GM21737 (cell line): ENCODE results near the gene CDC37.

Experiments used
- ATAC-seq: cut with Tn5 transposase; IDR thresholded peaks from one replicate; pipeline ENCODE4 v1.9.1; 2021; ENCODE audit warnings: mild to moderate bottlenecking, moderate library complexity; ENCODE audit not compliant: unreplicated experiment

The CDC37 gene

GRCh38 chr19:10363789-10364281 lies 39.5 kb downstream of the CDC37 start:
- no peak for ATAC-seq

GRCh38 chr19:10362259-10362658 lies 41.1 kb downstream of the CDC37 start:
- no peak for ATAC-seq

- ATAC-seq, result no peak
Observed at GRCh38 chr19:10361569-10362011, 41.8 kb downstream of the CDC37 start.

- ATAC-seq, result no peak
Observed at GRCh38 chr19:10356431-10356830, 46.9 kb downstream of the CDC37 start.

- no peak for ATAC-seq
Observed at GRCh38 chr19:10353793-10354391, 49.5 kb downstream of the CDC37 start.

- no peak for ATAC-seq
Observed at GRCh38 chr19:10352764-10353671, 50.3 kb downstream of the CDC37 start.

- ATAC-seq, result no peak
Observed at GRCh38 chr19:10346509-10346908, 56.8 kb downstream of the CDC37 start.

- no peak for ATAC-seq
Observed at GRCh38 chr19:10344780-10345179, 58.6 kb downstream of the CDC37 start.

- ATAC-seq, result no peak
Observed at GRCh38 chr19:10343495-10343894, 59.8 kb downstream of the CDC37 start.
